HG03575 (cell line): Measurements from ENCODE around the gene MRPS31.
"Not testable (repeated sequence)": the region's sequence is repeated elsewhere in the genome, so short reads cannot be mapped to it uniquely, and the experiment has no call there.

Experiments used
- ATAC-seq: cut with Tn5 transposase; IDR thresholded peaks from one replicate; pipeline ENCODE4 v1.9.1; 2021; ENCODE audit not compliant: unreplicated experiment, insufficient number of reproducible peaks, low FRiP score; ENCODE audit errors: extremely low read depth

MRPS31 gene

DNA sequence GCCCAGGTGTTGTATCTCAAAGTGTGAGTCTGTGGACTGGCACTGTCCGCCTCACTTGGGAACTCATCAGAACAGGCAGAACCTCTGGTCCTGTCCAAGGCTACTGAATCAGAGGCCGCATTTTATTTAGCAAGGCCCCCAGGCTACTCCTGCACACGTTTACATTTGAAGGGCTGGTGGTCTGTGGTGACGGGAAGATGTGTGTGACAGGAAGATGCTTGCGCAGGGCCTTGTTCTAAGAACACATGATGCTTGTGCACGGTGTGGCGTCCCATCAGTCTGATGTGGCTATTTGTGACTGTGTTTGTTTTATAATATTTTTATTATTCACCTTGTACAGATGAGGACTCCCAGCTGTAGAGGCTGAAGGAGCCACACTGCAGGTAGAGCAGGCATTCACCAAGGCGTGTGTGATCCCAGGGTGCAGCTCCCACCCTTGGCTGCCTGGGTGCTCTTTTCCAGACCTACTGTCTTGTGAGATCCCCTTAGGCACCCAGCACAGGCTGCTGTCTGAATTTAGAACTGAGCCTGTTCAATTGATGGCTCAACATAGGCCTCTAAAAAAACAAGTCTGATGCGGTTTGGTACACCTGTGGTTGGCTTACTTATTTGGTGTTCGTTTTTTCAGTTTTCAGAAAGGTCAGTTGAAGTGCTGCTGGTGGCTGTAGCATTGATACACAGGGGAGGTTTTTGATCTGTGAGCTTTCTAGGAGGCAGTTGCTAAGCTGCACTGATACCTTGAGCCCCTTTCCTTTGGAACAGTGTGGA is 21.5 kb upstream of the MRPS31 start:
- ATAC-seq: no peak

DNA sequence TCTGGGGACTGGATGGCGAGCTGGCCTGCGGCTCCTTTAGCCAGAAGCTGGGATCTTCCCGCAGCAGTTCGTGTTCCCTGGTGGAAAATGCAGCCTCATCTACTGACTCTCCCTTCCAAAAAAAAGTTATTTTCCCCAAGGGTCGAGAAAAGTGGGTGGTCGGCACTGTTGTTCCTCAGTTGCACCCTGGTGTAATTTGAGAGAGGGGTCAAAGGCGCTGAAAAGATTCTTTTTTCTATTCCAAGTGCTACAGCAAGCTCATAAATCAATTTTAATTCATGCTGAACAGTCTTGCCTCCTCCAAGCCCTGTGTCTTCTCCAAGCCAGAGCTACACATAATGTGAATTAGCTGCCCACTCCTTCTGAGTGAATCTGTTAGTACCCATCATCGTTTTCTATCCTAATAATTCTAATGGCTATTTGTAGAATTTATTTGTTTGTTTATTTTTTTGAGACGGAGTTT is 19.2 kb upstream of the MRPS31 start:
- no peak for ATAC-seq

DNA sequence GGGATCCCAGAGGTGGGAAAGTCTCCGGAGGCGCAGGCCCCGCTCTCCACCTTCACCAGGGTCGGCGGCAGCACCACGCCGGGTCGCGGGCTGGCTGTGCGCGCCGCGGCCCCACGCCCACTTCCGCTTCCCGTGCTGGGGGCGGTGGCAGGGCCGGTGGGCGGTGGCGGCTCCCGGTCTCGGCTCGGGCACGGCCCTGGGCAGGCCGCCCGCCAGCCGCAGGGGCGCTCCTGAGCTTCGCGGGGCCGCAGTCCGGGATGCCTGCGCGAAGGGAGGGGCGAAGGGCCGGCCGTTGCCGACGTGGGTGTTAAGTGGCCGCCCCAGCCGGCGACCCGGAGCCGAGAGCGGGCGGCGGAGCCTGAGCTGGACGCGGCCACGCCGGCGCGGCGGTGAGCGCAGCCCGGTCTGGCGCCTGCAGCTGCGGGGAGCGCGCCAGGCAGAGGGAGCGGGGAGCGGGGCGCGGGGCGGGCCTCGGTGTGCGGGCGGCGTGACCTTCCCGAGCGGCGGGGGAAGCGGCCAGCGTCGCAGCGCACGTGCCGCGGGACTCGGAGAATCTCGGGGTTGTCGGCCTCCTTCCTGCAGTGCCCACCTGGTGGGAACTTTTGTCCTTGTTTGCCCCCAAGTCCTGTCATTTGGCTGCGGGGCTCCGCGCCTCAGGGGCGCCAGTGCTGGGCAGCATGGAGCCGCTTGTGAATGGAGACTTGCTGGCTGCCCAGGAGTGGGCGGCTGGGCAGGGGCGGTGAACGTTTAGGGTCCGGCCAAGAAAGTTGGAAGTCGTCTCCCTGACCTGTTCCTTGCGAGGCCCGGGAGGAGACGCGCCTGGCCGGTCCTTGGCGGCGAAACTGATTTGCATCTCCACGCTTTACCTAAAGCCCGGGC is 18.5 kb upstream of the MRPS31 start, which contains the start of gene SLC25A15:
Gene SLC25A15, plus strand, starts transcription at position 337 of the 879 bp plus-strand sequence. CDS start 3,616 bp downstream, outside the sequence.
- ATAC-seq: no peak

DNA sequence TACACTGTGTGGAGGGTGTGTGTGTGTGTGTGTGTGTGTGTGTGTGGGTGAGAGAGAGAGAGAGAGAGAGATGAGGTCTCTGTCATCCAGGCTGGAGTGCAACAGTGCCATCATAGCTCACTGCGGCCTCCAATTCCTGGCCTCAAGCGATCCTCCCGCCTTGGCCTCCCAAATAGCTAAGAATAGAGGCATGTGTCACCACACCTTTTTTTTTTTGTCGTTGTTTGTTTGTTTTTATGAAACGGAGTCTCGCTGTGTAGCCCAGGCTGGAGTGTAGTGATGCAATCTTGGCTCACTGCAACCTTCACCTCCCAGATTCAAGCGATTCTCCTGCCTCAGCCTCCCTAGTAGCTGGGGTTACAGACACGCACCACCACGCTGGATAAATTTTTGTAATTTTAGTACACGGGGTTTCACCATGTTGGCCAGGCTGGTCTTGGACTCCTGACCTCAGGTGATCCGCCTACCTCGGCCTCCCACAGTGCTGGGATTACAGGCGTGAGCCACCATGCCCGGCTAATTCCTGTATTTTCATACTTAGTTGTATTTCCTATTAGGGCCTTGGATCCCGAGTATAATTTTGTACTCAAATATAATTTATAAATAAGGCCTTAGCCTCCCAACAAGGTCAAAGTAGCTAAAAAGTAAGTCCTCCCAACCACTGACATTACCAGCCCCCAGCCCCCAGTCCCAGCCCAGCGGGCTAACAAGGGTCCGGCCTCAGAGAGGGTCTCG is 17.7 kb upstream of the MRPS31 start:
- ATAC-seq: not testable (repeated sequence)

DNA sequence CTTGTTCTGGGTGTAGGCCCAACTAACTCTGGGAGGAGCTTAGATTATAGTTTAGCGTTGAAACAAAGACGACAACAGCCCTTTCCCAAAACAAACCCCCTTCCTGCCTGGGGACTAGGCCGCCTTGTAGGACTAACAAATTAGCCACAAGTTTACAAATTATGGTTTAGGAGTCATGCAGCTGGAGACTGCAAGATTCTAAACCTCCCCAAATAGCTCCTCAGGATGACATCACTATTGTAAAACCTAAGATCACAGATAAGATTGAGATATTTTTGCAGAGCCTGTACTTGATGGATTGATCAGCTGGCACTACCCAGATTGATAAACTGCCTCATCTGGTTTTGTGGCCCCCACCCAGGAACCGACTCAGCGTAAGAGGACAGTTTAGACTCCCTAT is 16.1 kb upstream of the MRPS31 start:
- ATAC-seq: no peak

DNA sequence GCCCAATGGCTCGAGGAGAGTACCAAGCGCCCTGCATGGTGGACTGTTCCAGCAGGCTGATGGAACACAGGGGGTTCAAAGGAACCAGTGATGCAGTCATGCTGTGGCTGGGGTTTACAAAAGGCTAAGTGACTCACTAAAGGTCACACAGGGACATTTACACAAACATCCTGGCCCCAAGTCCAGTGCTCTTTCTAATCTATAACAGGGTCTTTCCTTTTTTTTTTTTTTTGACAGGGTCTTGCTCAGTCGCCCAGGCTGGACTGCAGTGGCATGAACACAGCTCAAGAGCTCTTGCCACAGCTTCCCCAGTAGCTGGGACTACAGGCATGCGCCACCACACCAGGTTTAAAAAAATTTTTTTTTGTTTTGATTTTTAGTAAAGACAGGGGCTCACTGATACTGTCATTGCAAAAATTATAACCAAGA is 15.6 kb upstream of the MRPS31 start:
- no peak for ATAC-seq

DNA sequence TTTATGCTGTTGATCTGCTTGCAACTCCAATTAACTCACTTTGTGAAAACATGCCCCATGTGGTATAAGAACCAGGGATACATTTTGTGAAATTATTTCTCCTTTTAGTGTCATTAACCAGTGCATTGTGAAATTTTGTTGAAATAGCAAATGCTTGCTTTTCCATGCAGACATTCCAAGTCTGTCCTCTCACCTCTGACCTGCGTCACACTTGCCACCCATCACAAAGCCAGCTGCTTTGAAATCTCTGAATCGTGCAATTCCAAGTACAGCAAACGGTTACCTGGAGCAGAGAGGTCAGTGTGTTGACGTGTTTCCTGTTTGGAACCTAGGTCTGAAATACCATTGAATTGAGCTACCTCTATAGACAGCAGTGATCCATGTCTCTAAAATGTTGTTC is 13.6 kb upstream of the MRPS31 start:
- ATAC-seq: no peak

DNA sequence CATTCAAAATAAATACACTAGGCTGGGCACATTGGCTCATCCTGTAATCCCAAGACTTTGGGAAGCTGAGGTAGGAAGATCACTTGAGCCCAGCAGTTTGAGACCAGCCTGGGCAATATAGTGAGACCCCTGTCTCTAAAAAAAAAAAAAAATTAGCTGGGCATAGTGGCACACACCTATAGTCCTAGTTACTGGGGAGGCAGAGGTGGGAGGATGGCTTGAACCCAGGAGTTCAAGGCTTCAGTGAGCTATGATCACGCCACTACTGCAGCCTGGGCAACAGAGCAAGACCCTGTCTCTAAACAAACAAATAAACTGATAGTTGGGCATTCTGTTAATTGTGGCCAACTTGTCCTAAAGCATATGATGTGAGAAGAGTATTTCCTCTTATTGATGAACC is 12.0 kb upstream of the MRPS31 start:
- ATAC-seq: not testable (repeated sequence)

DNA sequence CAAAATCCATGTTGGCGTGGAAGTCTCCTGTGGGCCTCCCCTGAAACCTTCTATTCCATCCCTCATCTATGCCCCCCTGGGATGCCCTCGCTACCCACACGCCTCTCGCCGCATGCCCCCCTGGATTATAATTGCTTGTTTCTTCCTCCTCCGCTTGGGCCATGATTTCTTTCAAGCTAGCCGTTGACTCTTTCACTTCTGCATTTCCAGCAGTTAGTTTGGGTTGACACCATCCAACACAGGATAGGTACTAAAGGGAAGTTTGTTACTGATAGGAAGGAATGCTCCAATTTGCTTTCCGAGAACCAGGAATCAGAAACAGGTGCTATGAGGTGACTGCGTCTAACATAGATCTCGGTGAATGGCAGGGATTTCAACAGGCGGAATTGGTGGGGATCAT is 10.7 kb upstream of the MRPS31 start:
- no peak for ATAC-seq

DNA sequence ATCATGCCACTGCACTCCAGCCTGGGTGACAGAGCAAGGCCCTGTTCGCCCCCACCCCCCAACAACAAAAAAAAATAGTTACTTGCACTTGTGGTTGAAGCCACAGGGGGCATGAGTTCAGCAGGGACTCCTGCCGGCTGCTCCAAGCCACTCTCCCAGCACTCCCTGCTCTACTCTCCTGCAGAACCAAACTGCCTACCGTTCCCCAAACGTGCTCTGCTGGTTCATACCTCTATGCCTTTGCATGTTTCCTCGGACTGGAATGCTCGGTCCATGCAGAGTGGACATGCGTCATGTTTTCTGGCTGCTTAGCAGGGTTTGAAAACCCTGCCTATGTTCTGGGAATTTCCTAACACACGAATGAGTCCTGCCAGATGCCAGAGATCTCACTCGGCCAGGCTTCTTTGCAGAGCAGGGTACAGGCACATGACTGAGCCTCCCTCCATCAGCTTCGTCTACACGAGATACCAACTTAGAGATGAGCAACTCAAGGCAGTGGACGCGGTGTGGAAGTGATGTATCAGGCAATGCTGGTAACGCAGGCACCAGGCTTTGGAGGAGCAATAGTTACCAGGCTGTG is 9.9 kb upstream of the MRPS31 start:
- ATAC-seq: no peak

DNA sequence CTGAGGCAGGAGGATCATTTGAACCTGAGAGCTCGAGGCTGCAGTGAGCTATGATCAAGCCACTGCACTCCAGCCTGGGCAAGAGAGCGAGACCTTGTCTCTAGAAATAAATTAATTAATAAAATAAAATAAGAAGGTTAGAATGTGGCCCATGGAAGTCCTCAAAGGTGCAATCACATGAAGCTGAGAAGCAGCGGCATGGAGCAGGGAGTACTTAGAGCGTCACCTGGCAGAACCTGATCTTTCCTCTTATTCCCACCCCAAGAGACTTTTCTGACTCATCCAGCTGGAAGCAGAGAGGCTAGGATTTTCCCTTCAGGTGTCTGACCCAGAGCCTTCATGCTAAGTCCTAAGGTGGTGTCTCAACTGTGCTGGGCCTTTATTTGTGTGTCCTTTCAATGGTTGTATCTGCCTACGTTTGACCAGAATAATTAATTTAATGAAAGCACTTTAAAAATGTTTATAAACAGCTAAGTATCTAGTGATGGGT is 8.9 kb upstream of the MRPS31 start:
- no peak for ATAC-seq

DNA sequence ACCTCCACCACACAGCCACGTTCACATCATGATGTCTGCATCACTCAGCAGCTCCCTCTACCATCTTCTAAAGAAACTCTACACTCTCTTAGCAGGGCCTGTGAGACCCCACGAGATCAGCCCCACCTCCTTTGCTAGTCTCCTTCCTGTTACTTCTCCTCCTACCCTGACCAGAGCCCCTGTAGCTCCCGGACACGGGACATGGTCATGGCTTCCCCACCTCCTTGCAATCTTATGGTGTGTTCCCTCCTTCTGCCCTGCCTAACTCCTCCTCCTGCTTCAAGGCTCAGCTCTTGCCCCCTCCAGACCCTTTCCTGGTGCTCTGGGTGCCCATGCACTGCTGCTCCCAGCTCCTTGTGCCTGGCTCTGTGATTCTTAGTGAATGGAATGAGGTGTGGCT is 8.1 kb upstream of the MRPS31 start:
- ATAC-seq: no peak

DNA sequence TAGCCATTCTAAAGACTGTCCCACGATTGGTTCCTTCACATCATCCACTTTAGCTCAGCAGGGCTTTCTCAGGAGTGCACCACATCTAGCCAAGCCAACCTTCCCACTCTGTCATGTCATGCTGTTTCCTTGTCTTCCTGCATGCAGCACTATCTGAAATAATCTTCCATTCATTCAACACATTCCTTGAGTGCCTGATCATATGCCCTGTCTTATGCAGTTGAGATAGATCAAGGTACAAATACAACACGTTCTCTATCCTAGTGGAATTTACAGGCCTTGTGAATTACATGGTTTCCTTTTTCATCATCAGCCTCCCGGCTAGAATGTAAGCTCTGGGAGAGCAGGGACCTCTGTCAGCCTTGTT is 6.8 kb upstream of the MRPS31 start:
- no peak for ATAC-seq

DNA sequence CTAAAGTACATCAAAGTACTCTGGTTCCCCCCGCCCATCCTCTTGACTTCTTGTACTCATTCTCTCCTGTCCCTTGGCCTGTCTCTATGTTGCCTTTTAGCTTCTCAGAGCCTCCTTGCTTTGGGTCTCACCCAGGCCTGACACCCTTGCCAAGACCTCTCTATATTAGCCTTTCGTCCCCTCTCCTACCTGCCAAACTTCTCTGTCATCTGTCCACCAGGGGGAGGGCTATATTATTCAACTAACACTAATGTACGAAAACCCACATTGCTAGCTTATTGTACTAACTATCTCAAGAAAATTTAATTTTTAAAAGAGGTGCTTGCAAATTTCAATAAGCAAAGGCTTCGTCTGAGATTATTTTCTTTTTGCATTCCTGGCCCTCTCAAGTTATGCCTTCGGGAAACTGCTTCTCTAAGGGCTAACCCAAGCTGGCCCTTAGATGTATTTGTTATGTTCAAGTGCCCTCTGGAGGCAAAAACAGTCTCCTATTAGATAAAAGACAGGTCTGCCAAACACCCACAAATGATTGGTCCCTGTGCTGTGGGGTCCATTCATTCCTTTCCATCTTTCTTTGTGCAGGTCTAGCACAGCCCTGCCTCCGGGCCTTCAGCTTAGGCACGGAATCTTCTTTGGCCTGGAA is 6.3 kb upstream of the MRPS31 start:
- no peak for ATAC-seq

DNA sequence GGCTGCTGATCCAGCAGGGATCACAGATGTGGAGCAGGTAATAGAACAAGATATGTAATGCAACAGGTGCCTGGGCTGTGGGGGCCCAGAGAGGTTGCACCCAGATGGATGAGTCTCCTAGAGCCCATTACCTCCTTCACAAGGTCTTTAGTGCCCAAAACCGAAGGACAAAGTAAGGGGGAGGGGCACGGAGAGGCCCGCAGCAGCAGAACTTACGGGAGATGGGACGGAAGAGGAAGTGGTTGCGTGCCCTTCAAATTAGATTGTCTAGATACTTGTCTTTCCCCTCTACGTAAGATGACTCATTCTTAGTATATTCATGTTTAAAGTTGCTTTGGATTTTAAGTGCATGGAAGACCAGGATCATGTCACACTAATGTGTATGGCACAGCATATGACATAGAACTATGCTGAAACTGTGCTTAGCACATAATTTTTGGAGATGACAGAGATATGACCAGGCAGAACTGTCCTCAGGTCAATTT is 5.7 kb upstream of the MRPS31 start:
- ATAC-seq: no peak

DNA sequence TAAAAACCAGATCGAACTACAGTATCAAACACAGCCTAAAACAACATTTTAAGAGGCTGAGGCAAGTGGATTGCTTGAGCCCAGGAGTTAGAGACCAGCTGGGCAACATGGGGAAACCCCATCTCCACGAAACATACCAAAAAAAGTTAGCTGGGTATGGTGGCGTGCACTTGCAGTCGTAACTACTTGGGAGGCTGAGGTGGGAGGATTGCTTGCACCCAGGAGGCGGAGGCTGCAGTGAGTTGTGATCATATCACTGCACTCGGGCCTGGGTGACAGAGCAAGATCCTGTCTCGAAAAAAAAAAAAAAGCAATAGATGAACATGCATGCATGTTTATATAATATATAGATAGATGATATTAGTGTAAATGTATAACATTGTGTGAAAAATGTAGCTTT is 5.2 kb upstream of the MRPS31 start:
- ATAC-seq: no peak

DNA sequence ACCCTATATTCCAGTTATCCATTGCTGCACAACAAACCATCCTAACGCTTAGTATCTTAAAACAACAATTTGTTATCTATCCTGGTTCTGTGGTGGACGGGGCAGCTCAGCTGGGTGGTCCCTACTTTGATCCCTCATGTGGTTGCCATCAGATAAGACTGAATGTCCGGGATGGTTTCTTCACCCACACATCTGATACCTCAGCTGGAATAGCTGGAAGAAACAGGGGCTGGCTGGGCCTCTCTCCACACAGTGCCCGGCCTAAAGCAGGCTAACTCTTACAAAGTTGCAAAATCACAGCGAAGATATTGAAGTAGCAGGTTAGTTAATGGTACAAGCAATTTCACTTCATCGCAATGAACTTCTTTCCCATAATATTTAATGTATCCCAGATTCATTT is 3.7 kb upstream of the MRPS31 start:
- ATAC-seq: no peak

DNA sequence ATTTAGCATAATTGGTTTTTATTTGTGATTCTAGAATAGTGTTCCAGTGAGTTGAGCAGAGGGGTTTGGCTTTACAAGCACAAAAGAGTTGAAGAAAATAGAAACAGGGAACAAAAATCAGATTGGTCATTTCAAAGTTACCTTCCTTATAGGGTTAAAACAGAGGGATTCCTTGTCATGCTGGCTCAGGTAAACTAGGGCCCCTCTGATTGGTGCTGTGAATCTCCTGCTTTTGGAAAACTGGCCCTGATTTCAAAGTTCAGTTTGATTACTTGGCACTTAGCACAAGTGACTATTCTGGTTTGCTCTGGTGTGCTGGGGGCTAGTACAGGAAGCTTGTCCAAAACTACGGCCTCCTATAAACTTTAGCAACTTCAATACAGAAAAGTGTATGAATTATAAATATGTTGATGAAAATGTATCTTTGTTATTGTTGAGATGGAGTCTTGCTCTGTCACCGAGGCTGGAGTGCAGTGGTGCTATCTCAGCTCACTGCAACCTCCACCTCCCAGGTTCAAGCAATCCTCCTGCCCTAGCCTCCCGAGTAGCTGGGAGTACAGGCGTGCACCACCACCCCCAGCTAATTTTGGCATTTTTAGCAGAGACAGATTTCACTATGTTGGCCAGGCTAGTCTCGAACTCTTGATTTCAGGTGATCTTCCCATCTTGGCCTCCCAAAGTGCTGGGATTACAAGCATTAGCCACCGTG is 1.9 kb upstream of the MRPS31 start:
- ATAC-seq: no peak
